Muscle of arm (tissue), 12 donors: Measurements from ENCODE around the gene DIRAS1. TPM values are rescaled to one million over a fixed set of nuclear protein-coding genes. Genes with fewer than 3 reads are reported as not detected.

Source experiments
- DNase-seq: peaks from one replicate; pipeline ENCODE4 v3.0.0-alpha.2; 2013
- polyA plus RNA-seq, 12 donors: library from polyadenylated mRNA; unstranded; fragments of 120-200 nt; gene quantifications; one replicate each; pipeline ENCODE4 v1.2.1, GENCODE V29; 2013; ENCODE audit not compliant: insufficient read length in 12 of 12

DIRAS1 gene
- polyA plus RNA-seq, 12 donors: 1.1 to 5.9 (median 2.0) TPM; not detected in 2

DNA sequence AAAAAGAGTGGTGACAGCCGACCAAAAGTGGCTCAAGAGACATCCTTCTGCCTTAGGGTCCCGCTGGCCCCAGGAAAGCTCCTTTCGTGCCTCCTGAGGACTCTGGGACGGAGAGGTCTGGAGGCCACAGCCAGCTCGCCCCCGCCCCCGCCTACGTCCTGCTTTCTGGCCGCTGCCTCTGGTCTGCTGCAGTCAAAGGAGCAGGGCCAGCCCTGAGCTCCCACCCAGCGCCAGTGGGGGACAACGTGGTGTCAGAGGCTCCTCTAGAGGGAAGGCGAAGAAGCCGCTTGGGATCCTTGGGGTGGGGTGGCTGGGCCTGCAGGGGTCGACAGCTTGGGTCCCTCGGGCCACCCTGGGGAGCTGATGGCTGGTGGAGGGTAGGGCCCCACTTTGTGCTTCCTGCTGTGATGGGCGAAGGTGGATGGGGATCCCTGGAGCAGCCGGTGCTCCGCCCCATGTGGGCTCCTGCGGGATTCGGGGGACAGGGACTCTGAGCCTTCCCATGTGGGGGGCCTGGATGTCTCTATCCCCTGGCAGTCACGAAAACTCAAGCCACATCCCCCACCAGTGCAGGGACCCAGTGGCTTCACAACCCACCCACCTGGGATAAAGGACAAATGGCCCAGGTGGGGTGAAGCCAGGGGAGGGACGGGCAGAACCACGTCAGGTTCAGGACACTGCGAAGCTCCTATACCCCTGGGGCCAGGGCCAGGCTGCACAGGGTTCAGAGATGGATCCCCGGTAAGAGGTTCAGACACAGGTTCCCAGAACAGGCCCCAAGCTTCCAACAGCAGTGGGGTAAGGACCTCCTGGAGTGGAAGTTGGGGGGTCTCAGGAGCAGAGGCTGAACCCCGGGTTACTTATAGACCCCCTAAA is 9.0 kb upstream of the DIRAS1 start:
- DNase-seq: no peak

DNA sequence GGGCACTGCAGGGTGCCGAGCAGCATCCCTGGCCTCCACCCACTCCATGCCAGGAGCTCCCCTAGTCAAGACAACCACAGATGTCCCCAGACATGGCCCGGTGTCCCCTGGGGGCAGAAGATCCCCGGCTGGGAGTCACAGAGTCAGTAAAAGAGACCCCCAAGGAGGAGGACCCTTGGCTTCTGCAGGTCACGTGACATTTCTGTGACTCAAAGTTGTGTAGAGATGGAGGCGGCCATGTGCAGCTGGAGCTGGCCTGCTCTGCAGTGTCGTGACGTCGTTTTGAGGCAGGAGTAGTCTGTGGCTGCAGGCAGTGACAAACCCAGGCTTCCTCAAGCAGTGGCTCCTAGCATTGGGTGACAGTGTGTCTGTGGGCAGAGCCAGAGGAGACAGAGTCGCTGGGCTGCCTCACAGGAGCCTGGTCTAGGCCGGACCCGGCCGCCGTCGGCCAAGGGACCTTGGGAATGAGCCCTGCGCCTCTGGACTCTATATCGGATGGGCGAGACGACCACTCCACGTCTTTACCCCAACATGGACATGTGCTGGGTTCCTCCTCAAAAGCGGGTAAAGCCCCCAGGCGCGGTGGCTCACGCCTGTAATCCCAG is 7.7 kb upstream of the DIRAS1 start:
- no peak for DNase-seq

DNA sequence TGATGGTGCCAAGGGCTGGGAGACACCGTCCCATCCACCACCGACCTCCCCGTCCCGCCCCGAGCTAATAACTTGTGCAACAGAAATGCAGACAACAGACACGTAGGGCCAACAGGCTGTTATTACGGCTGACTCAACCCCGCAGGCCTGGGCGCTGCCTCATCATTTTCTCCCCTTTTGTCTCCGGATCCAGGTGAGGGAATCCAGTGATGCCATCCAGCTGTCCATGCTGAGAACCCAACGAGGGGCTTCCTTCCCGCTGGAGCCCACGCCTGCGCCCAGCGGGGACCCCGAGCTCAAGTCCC is 6.4 kb upstream of the DIRAS1 start:
- DNase-seq: no peak

DNA sequence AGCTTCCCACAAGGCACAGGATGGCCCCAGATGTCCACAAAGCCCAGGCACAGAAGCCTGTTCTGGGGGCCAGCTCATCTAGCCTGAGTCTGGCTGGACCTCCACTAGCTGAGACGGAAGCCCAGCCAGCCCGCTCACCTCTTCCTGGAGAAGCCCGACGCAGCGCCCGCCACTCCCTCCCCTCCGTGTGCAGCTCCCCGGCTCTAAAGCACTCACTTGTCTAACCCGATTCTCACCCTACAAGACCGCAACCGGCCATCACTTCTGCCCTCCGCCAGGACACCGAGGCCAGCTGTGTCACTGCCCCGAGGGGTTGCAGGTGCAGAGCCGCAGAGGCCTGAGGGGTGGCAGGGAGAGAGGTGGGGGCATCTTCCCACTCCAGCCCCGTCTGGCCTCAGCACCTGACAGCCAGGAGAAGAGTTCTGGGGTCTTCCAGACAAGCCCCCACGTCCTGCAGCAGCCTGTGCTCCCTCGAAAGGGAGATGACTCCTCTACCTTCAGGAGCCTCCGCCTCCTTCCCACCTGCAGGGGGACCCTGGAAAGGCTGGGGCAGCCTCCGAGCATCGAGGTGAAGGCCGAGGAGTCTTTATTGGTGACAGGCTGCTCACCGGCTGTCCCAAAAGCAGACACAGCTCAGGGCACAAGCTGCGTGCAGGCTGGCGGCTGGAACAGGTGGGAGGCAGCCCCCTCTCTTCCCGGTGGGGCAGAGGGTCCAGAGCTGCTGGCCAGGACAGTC is 5.9 kb upstream of the DIRAS1 start:
- DNase-seq: no peak

DNA sequence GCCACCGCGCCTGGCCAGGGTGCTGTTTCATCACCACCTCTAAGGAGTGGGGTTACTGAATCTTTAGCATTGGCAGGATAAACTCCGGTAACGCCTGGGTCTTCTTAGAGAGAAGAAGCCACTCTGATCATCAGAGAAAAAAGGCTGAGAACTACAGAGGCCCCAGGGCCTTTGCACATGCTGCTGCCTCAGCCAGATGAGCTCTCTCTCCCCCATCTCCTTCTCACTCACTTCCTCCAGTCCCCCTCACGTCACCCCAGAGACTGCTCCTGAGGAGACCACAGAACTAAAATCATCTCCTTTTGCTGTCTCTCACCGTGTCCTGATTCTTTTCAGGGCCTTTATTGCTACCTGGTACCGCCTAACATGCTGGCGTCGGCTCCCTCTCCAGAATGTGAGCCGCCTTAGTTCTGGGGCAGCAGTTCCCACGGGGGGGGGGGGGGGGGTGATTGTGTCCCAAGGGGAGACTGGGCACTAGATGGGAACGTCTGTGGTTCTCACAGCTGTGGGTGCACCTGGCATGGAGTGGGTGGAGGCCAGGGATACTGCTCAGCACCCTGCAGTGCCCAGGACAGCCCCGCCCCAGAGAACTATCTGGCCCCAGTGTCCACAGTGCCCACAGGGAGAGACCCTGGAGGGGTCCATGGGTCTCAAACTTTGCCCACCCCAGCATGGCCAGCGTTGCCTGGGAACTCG is 5.1 kb upstream of the DIRAS1 start:
- DNase-seq: no peak

DNA sequence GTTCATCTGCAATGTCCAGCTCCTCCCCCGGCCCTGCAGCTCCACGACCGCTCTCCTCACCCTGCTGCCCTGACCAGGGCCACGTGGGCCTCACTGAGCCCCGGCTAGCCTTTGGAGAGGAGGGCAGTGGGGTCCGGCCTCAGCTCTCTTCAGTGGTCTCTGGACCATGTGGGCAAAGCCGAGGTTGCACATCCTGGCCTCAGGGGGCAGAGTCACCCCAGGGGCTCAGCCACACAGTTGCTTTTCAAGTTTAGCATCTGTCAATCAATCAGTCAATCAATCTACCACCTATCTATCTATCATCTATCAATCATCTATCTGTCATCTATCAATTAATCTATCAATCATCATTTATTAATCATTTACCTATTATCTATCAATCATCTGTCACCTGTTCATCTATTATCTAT is 3.0 kb upstream of the DIRAS1 start:
- no peak for DNase-seq

DNA sequence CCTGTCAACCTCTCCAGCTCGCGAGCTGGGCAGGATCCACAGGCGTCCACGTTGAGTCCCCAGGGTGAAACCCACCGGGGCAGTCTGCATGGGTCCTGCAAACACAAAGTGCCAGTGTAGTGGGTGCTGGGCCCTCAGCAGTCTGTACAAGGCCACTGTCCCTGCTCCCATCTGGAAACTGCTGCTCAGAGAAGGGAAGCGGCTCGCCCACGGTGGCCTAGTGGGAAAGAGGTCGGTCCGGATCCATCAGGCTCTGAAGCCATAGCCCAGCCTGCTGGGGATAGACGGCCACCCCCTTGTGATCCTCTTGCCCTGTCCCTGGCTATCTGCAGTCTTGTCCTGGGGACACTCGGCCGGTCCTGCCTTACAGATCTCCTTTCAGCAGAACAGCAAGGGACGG is 2.6 kb upstream of the DIRAS1 start:
- DNase-seq: no peak

DNA sequence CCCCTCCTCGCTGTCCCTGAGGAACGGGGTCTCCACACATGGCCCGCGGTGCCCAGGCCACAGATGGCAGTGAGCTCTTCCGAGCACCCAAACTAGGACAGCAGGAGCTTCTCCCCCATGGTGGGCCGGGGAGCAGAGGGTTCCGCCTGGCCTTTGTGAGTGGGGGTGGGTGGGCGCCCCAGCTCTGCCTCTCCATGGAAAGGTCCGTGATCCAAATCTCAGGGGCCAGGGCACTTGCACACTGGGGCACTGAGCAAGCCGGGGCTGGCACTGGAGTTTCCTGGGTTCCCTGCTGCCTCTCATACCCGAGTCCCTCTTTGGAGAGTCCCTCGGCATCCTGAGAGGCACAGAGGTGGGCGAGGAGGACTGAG is 2.2 kb upstream of the DIRAS1 start:
- no peak for DNase-seq

DNA sequence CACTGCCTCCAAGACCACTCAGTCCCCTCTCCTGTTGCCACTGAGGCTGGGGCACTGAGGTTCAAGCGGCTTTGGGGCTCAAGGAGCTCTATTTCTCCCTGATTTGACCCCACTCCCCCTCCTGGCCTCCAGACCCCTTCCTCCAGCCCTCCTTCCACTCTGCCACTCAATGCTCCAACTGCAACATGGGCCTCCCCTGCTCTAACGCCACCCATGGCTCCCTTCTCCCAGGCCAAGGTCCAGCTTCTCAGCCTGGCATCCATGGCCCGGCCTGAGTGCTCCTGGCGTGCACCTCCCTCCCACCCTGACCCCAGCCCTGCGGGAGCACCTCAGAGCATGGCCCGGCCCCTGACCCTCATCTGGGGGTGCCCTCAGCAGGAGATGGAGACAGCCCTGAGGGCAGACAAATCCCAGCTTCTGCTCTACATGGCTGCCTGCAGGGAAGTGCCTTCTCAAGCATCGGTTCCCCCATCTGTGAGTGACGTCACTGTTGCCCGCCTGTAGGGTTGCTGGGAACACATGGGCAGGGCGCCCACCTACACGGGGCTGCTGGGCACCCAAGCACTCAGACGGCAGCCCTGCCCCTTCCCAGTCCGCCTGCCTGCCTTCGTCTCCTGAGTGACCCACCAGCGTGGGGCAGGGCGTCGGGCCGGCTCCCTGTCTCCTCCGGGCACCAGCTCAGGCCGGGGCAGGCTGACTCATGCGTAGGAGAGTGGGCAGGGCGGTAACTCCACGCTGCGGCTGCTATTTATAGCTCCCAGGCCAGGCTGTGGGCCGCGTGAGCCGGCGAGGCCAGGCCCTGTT is 1.6 kb upstream of the DIRAS1 start:
- no peak for DNase-seq

DNA sequence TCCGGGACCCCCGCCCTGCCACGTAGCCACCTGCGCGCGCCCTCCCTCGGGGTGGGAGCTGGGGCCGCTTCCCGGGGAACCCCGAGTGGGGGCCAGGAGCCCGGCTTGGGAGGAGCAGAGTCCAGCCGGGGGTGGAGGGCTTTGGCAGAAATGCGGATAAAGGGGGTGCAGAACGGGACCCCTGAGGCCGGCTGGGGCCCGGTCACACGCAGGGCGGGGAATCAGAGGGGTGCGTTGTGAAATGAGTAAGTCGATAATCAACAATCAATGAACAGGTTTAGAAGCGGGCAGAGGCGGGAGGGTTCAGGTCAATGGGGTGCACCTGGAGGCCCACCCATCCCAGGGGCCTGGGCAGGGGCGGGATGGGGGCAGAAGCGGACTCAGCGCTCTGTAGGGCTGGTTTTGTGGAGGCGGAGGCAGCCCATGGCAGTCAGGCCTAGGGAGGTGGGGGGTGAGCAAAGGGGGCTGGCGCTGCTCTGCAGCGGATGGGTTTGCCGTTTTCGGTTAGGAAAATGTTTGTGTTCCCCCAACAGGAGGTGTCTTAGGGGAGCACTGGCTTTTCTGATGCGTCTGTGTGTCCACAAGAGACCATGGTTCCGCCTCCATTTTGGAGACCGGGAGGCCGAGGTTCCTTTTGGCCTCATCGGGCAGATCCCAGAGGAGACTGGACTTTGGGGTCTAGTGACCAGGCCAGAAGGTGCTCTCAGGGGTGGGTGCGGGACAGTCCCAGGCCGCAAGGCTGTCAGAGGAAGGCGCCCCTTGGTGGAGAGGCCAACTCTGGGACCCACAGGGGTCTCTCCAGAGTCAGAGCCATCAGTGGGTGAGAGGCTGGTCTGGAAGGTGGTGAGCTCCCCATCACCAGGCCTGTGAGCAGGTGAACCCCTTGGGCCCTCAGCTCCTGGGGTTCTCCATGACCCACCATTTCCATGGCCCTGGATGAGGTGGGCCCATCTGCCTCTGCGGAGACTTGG is 683 bp upstream of the DIRAS1 start:
- DNase-seq: no peak

DNA sequence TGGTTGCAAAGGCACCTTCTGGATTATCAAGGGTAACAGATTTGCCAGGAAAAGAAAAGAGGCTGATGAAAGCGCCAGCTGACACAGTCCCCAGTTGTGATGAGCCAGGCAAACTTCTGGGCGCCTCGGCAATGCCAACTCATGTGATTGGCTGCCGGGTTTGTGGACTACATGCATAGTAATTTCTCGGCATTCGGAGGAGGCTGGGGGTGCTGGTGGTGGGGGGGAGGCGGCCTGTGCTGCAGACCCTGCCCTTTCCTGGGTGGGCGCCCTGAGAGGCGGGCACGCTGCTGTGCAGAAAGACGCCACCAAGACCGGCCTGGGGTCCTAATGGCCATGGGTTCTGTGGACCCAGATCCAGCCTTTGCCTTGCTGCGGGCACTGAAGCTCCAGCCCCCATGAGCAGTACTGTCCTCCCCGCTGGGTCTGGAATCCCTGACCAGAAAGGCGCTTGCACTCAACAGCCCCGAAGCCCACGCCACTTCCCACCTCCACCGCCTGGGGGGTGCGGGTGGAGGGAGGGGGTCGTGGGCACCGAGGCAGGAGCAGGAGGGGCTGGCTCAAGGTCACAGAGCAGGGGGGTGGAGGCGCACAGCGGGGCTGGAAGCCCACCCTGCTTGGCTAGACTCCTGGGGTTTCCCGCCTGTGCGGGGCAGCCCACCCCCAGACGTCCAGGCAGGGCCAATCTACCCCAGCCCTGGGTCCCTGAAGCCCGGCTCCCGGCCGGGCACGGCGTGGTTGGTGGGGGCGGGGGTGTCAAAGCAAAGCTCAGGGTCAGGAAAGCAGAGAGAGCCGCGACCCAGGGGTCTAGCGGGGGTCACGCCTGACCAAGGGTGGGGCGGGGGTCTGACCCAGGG is 1.0 kb downstream of the DIRAS1 start:
- DNase-seq: no peak

DNA sequence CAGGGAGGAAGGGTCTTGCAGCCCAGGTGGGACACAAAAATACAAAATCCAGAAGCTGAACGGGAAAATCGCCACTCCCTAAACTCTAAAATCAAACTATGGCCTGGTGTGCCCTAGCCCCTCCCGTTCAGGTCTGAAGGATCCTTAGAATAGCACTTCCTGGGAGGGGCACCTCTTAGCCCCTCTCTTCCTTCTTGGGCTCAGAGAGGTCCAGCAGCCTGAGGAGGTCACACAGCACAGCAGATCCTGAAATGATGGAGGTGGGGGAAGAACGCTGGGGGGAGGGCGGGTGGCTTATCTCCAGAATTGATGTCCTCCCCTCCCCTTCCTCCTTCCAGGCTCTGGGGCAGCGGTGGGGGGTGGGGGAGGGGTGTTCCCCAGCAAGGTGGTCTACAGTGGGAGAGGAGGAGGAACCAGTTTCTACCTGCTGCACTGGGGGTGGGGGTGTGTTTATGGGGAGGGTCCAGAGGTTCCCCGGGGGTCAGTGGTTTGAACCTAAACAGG is 1.9 kb downstream of the DIRAS1 start:
- DNase-seq: no peak

DNA sequence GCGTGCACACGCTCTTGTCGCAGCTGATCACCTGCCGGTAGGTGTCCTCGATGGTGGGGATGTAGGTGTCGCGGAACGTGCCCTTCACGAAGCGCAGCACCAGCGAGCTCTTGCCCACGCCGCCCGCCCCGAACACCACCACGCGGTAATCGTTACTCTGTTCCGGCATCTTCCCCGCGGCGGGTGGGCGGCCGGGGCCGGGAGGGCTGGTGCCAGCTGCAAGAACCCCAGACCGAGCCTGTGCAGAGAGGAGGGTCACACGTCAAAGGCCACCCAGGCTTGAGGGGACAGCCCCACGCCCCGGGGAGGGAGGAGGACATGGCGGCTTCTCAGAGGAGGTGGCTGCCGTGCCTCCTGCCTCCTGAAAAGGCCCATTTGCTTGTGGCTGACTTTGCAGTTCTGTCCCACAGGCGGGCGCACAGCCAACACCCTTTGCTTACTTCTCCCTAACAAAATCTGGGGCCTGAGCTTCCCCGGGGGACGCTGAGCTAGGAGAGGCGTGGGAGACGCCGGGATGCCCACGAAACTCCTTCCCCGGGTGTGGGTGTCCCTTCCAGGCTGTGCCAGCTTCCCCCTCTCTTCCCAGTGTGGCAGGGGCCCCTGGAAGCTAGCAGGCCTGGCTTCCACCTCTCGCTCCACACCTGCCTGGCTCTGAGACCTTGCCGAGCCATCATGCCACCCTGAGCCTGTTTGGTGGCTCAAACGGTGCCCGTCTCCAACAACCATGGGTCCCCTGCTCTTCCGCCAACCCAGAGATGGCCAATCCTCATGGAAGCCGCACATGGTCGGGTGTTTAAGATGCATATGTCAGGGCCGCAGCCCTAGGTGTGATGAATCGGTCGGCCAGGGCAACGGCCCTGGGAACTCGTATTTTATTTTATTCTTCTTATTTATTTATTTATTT is 3.3 kb downstream of the DIRAS1 start:
- DNase-seq: no peak

DNA sequence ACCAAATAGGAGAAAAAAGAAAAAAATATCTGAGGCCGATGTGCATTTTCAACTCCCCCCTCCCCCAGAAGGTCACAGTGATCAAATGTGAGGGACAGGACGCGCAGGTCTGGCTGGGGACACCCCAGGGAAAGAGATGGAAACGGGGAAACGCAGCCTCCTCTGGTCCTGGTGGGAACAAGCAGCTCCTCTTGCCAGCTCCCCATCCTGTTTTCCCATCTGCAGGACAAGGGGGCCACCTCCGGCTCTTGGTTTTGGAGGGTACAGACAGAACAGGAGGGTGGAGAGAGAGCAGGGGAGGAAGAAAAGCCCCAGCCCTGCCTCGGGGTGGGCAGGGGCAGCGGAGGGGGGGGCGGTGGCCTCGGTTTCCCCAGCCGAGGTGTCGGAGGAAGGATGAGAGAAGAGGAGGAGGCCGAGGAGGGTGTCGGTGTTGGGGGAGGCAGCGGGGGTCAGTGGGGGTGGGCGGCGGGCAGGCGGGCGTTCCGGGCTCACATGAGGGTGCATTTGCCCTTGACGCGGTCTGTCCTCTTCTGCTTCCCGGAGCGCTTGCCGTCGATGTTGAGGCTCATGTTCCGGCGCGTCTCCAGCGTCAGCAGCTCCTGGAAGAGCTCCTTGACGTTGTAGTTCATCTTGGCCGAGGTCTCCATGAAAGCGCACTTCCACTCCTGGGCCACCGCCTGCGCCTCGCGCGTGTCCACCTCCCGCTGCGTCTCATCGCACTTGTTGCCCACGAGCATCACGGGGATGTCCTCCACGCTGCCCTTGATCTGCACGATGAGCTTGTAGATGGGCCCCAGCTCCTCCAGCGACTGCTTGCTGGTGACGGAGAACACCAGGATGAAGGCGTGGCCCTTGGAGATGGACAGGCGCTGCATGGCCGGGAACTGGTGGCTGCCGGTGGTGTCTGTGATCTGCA is 4.2 kb downstream of the DIRAS1 start:
- no peak for DNase-seq

DNA sequence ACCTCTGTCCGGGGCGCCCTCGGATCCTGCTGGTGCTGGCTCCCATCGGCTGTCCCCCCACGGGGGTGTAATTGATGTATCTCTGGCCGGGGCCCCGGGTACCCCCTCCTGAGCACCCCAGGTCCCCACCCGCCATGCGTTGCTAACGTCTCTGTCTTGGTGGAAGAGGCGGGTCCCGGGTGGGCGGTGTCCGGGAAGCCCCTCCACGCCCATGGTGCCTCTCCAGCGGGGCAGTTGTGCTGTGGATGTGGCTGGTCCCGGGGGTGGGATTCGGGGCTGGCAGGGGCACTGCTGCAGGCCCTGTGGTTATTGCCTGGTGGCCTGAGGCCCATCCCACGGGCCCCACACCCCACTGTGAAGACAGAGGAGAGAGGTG is 4.9 kb downstream of the DIRAS1 start:
- DNase-seq: no peak

DNA sequence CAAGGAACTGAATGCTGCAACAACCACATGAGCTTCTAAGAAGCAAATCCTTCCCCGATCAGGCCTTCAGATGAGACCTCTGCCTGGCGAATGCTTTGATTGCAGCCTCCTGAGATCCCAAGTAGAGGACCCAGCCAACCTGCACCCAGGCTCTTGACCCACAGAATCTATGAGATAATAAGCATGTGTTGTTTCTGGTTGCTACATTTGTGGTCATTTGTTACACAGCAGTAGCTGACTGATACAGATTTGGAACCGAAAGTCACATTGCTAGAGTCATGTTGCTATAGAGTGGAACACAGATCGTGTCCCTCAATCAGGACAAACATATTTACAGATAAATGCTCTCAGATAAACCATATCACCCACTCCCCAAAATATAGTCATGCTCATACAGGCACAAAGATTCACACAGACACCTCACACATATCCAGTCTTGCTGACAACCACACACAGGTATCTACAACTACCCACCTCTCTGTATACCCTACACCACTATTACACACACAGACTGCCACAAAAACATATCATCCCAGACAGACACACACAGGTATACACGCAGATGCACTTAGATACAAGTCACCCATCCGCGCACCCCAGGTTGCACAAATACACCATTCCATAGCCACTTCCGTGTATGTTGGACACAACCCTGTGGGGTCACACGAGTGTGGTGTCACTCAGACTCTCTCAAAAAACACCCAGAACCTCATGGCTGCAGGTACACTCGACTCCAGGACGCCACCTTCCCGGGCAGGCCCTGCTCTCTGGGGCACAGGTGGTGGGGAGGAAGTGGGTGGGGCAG is 5.5 kb downstream of the DIRAS1 start:
- no peak for DNase-seq
